ENCODE measurements around the gene RCL1.
A peak's percentile ranks its signal among the peaks of the same experiment; 100 is the strongest.

RCL1 gene

DNA sequence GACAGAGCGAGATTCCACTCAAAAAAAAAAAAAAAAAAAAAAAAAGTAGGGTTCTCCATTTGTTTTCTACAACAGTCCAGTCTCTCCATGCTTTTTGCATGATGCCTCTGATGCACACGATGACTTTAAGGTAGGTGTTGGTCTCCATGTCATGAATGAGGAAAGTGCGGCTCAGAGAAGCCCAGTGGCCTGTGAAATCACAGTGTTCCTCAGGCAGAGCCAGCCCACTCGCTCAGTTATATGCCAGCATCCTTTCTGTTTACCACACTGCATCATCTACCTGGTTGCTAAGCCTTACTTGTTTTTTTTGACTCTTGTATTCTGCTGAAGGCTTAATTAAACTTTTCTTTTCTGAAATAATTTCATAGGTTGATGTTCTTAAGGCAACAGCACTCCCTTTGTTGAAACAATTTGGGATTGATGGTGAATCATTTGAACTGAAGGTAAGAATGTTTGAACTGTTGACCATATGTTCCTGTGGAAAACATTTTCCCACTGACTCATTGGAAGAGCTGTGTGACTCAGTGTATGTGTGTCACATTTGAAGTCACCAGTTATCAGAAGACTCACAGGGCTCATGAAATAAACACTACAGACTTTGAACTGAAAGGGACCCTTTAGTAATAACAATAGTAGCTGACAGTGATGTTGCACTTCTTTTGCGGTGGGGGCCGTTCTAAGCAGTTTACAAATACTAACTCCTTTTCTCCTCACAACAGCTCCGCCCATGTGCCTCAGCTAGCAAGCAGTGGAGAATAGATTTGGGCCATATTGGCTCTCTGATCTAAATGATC lies 40.2 kb downstream of the RCL1 start:
- no peak for DNase-seq
- no peaks in the 10 kb centered on the region for H3K9me3 ChIP-seq
- intact Hi-C loops (cut with DNase I; ENCODE audit: low total_unique reads) = no loop called here
- no peaks in the 10 kb centered on the region for H3K27me3 ChIP-seq
- H3K36me3 ChIP-seq = peaks cover 0 to 20% (median 19%) of the 10 kb centered on the region in 3 donors
- H3K27ac ChIP-seq = peak overlapping the region; percentile 70 to 82
- H3K4me1 ChIP-seq = peaks cover 0 to 99% (median 60%) of the 10 kb centered on the region in 4 donors
- TF ChIP-seq, protein P1, sequence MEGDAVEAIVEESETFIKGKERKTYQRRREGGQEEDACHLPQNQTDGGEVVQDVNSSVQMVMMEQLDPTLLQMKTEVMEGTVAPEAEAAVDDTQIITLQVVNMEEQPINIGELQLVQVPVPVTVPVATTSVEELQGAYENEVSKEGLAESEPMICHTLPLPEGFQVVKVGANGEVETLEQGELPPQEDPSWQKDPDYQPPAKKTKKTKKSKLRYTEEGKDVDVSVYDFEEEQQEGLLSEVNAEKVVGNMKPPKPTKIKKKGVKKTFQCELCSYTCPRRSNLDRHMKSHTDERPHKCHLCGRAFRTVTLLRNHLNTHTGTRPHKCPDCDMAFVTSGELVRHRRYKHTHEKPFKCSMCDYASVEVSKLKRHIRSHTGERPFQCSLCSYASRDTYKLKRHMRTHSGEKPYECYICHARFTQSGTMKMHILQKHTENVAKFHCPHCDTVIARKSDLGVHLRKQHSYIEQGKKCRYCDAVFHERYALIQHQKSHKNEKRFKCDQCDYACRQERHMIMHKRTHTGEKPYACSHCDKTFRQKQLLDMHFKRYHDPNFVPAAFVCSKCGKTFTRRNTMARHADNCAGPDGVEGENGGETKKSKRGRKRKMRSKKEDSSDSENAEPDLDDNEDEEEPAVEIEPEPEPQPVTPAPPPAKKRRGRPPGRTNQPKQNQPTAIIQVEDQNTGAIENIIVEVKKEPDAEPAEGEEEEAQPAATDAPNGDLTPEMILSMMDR (IDR thresholded peaks at IDR 0.05) = no peak
- H3K4me3 ChIP-seq = no peak overlapping the region

DNA sequence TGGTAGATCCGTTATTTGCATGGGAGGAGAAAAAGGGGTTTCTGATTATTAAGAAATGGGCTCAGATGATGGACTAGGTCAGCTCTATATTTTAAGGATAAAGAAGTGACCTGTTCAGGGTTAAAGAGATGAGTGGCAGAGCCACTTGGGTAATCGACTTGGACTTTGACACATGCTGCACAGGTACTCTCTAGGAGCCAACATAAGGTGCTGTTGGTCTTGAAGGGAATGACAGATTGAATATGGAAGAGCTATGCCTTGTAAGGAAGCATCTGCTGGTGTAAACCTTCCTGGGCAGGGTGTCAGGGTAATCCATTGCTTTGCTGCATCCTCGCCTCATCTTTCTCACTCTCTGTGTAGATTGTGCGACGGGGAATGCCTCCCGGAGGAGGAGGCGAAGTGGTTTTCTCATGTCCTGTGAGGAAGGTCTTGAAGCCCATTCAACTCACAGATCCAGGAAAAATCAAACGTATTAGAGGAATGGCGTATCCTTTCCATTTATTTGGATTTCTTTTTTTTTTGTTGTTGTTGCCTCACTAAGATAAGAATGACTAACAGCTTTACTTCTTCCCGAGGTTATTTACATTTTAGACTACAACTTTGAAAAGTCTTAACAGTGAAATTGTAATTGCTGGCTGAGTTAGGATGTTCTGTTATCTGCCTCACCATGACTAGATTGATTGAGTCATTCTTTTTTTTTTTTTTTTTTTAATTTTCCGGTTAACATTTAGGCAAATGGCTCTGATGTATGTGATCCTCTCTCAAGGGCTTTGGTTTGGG lies 41.2 kb downstream of the RCL1 start:
- peak overlapping the region; percentile 82 to 84 for H3K27ac ChIP-seq
- TF ChIP-seq, protein P1 (IDR thresholded peaks at IDR 0.05) = no peak
- H3K36me3 ChIP-seq = peaks cover 0 to 20% (median 19%) of the 10 kb centered on the region in 3 donors
- H3K4me3 ChIP-seq = no peak overlapping the region
- no peaks in the 10 kb centered on the region for H3K9me3 ChIP-seq
- peaks cover 0 to 99% (median 61%) of the 10 kb centered on the region in 4 donors for H3K4me1 ChIP-seq
- intact Hi-C loops (cut with DNase I; ENCODE audit: low total_unique reads) = no loop called here
- H3K27me3 ChIP-seq = no peaks in the 10 kb centered on the region
- DNase-seq = no peak

DNA sequence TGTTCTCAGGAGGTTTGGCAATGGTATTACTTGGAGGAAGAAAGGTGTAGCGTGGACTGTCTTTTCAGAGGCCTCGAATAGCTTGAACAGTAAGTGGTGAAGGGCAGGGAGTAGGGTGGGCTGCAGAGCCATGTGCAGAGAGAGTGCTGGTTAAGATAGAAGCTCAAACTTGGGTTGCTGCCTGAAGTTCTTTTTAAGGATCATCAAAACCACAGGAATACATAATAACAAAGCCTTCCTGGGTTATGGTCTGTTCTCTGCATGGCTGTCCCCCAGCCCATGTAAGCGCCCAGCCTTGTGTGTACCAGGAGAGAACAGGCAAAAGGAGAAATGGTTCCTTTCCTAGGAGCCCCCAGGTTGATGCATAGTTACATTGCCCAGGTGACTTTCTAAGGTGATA lies 43.9 kb downstream of the RCL1 start:
- Histone ChIP-seq H3K27me3 (no peaks in the 10 kb centered on the region), H3K4me1 (peaks cover 0 to 86% (median 51%) of the 10 kb centered on the region in 4 donors), H3K36me3 (peaks cover 8 to 26% (median 18%) of the 10 kb centered on the region in 3 donors), H3K9me3 (no peaks in the 10 kb centered on the region), H3K27ac (peak overlapping the region; percentile 82 to 84), H3K4me3 (no peak overlapping the region)
- TF ChIP-seq, protein P1 (IDR thresholded peaks at IDR 0.05) = no peak
- intact Hi-C loops (cut with DNase I; ENCODE audit: low total_unique reads) = no loop called here
- DNase-seq = no peak

DNA sequence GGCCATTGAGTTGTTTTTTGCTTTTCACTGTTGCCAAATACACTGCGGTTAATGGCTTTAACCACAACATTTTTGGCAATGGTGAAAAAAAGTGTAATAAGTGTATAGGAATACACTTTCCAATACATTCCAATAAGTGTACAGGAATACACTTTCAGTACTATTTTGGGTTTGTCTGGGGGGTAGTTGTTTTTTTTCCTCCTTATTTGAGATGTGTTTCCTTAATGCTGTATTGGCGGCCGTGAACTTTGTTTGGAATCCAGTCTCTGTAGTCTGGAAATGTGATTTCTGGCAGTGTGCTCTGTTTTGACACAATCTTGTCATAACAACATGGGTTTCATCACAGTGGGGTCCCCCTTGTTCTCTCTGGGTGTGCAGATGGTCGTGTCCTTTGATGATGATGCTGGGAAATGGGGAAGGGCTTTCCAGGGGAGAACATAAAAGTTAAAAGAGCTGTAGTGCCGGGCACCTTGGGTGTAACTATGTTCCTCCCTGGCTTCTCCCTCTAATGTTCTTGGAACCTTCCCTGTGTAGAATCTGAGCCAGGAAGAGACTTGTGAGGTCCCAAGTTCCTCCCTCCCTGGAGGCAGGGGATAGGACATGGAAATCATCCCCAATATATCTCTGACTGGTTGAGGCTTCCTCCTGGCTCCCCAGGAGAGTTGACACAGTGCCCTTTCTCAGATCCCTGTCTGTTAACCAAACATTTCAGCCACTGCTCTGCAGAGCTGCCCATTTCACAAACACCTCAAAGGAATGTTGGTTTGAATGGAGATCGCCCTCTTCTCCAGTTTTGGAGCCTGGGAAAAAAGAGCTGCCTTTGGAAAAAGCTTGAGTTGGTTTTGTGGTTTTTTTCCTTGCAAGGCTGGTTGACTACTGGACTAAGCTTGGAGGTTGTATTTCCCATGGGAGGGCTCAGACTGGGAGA lies 44.8 kb downstream of the RCL1 start:
- H3K27me3 ChIP-seq = no peaks in the 10 kb centered on the region
- TF ChIP-seq, protein P1 (IDR thresholded peaks at IDR 0.05) = no peak
- peak; percentile 43 to 65 for DNase-seq
- H3K4me1 ChIP-seq = peaks cover 0 to 78% (median 49%) of the 10 kb centered on the region in 4 donors
- peak overlapping the region; percentile 2 to 5 for H3K4me3 ChIP-seq
- H3K27ac ChIP-seq = peak overlapping the region; percentile 82 to 84
- intact Hi-C loops (cut with DNase I; ENCODE audit: low total_unique reads) = no loop called here
- H3K36me3 ChIP-seq = peaks cover 14 to 35% (median 24%) of the 10 kb centered on the region in 3 donors
- no peaks in the 10 kb centered on the region for H3K9me3 ChIP-seq

DNA sequence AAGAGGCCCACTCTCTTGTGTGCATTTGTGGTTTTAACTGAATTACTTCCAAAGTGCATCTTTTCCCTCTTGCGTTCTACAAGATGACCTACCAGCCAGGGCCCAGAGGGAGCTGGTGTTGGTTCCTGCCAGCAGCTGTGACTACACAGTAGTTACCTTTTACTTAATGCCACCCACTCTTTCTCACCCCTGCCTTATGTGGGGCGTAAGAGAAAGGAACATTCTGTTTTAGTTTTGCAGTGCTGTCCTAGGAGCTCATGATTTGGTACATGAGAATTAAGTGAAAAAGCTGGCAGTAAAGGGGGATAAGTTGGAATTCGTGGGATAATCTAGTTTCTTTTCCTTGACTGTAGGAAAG lies 45.4 kb downstream of the RCL1 start:
- Histone ChIP-seq H3K36me3 (peaks cover 19 to 39% (median 31%) of the 10 kb centered on the region in 3 donors), H3K27ac (peak overlapping the region; percentile 82 to 84)
- intact Hi-C loops (cut with DNase I; ENCODE audit: low total_unique reads) = no loop called here

More for the DNA sequence above, 45.4 kb downstream of the RCL1 start:
- TF ChIP-seq, protein P1 (IDR thresholded peaks at IDR 0.05) = no peak
- DNase-seq = peak; percentile 61 to 90
- Histone ChIP-seq H3K9me3 (no peaks in the 10 kb centered on the region), H3K4me3 (no peak overlapping the region), H3K27me3 (no peaks in the 10 kb centered on the region), H3K4me1 (peaks cover 0 to 72% (median 46%) of the 10 kb centered on the region in 4 donors)
